GM19452 (cell line): ENCODE measurements around the gene DMAC2.
"Not testable (repeated sequence)": the region's sequence is repeated elsewhere in the genome, so short reads cannot be mapped to it uniquely, and the experiment has no call there.

Experiments used
- ATAC-seq: cut with Tn5 transposase; IDR thresholded peaks from one replicate; pipeline ENCODE4 v1.9.1; 2021; ENCODE audit not compliant: unreplicated experiment

DMAC2 gene

GRCh38 chr19:41443813-41444455 lies 4.2 kb upstream of the DMAC2 start:
- no peak for ATAC-seq

GRCh38 chr19:41442473-41443355 lies 3.0 kb upstream of the DMAC2 start, which contains the start of gene ERICH4:
TSS of gene ERICH4 (plus strand) at chr19:41443156. CDS start at chr19:41443170, 14 bp downstream.
- ATAC-seq: no peak

GRCh38 chr19:41441321-41441945 lies 1.7 kb upstream of the DMAC2 start:
- ATAC-seq: no peak

GRCh38 chr19:41437944-41438574 lies 1.7 kb downstream of the DMAC2 start:
- no peak for ATAC-seq

GRCh38 chr19:41436674-41436951 lies 3.1 kb downstream of the DMAC2 start:
- ATAC-seq: no peak

- ATAC-seq: no peak
Measured at GRCh38 chr19:41435936-41436673, 3.6 kb downstream of the DMAC2 start.

GRCh38 chr19:41435376-41435775 lies 4.3 kb downstream of the DMAC2 start:
- not testable (repeated sequence) for ATAC-seq

GRCh38 chr19:41434450-41434849 lies 5.3 kb downstream of the DMAC2 start:
- ATAC-seq: no peak

- ATAC-seq: no peak
Measured at GRCh38 chr19:41433171-41433570, 6.5 kb downstream of the DMAC2 start.

GRCh38 chr19:41431426-41432386 lies 8.0 kb downstream of the DMAC2 start:
- no peak for ATAC-seq

- ATAC-seq: no peak
Measured at GRCh38 chr19:41430922-41431321, 8.8 kb downstream of the DMAC2 start.

GRCh38 chr19:41428481-41428859 lies 11.2 kb downstream of the DMAC2 start:
- no peak for ATAC-seq

GRCh38 chr19:41427647-41428480 lies 11.8 kb downstream of the DMAC2 start:
- ATAC-seq: no peak

GRCh38 chr19:41426952-41427646 lies 12.6 kb downstream of the DMAC2 start, which contains the start of gene B3GNT8:
TSS of gene B3GNT8 (minus strand) at chr19:41427374. CDS start at chr19:41426778, 596 bp downstream.
- ATAC-seq: no peak

GRCh38 chr19:41426116-41426841 lies 13.4 kb downstream of the DMAC2 start:
- no peak for ATAC-seq

GRCh38 chr19:41425174-41426115 lies 14.3 kb downstream of the DMAC2 start:
- no peak for ATAC-seq
